Activated naive CD8-positive, alpha-beta T cell (primary cell): Measurements from ENCODE around the gene ACTN3.
"Not testable (repeated sequence)": the region's sequence is repeated elsewhere in the genome, so short reads cannot be mapped to it uniquely, and the experiment has no call there.

Source experiments
- H3K27ac Mint-ChIP-seq: one replicate; pipeline ENCODE4 v1.8.0; 2021; ENCODE audit warnings: mixed read lengths
- H3K27me3 Mint-ChIP-seq: one replicate; pipeline ENCODE4 v1.8.0; 2021; ENCODE audit warnings: mixed read lengths
- H3K36me3 Mint-ChIP-seq: one replicate; pipeline ENCODE4 v1.8.0; 2021; ENCODE audit warnings: mixed read lengths
- H3K4me1 Mint-ChIP-seq: one replicate; pipeline ENCODE4 v1.8.0; 2021; ENCODE audit warnings: low read depth, mixed read lengths
- H3K4me3 Mint-ChIP-seq: one replicate; pipeline ENCODE4 v1.8.0; 2021; ENCODE audit warnings: mild to moderate bottlenecking, mixed read lengths
- H3K9me3 Mint-ChIP-seq: one replicate; pipeline ENCODE4 v1.8.0; 2021; ENCODE audit warnings: low read depth, mixed read lengths

Gene ACTN3

DNA sequence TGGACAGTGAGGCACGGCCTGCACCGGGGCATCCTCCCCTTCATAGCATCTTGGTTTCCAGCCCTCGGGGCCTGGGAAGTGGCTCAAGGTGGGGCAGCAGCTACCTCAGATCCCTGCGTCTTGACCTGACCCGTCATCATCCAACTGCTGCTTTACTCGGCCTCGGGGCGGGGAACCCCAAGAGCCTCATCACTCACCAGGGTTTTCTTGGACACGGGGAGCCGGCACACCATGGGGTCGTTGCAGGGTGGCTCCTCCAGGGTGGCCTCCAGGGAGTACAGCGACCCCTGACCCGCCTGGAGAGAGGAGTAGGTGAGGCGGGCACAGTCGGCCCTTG, 21.1 kb downstream of the ACTN3 start:
- Mint-ChIP-seq H3K4me3 (peak overlapping the region; percentile 78), H3K27ac (no peak overlapping the region), H3K36me3 (no peaks in the 10 kb centered on the region), H3K4me1 (peaks cover 8% of the 10 kb centered on the region), H3K9me3 (no peaks in the 10 kb centered on the region), H3K27me3 (no peaks in the 10 kb centered on the region)

DNA sequence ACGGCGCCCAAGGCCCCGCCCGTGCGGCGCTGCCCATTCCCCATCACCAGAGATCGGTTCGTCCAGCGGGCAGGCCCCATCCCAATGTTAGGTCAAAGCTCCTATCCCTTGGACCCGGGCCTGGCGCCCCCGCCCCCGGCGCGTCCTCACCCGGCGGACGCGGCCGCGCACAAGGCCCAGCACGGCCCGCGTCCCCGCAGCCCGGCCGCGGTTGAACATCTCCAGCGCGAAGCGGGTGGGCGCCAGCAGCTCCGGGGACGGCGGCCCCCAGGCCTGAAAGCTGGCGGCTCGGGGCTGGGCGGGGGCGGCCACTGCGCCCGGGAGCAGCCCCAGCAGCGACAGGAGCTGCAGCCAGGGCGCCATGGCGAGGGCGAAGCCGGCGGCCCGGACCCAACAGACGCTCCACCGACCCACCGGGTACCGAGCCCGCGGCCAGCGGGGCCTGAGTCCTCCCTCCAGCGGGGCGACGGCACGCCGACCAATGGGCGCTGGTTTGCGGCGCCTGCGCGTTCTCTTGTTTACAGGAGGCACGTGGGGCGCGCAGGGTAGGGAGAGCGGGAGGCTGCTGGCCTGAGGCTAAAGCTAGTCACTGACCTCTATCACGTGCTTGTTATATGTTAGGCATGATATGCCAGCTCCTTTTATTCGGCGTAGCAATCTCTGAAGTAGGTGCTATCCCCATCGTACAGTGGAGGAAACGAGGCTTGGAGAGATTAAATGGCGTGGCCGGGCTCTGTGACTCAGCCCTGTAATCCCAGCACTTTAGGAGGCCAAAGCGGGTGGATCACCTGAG, 21.6 kb downstream of the ACTN3 start, which contains the start of gene CTSF:
Gene CTSF, minus strand, starts transcription at position 483 of the 793 bp plus-strand sequence. Its CDS starts 120 bp downstream, at position 363.
- H3K27ac Mint-ChIP-seq = peak within 1 kb of the TSS; percentile 85
- H3K27me3 Mint-ChIP-seq = no peaks in the 10 kb centered on the region
- no peaks in the 10 kb centered on the region for H3K36me3 Mint-ChIP-seq
- H3K9me3 Mint-ChIP-seq = no peaks in the 10 kb centered on the region
- peaks cover 8% of the 10 kb centered on the region for H3K4me1 Mint-ChIP-seq
- H3K4me3 Mint-ChIP-seq = peak within 1 kb of the TSS; percentile 83

DNA sequence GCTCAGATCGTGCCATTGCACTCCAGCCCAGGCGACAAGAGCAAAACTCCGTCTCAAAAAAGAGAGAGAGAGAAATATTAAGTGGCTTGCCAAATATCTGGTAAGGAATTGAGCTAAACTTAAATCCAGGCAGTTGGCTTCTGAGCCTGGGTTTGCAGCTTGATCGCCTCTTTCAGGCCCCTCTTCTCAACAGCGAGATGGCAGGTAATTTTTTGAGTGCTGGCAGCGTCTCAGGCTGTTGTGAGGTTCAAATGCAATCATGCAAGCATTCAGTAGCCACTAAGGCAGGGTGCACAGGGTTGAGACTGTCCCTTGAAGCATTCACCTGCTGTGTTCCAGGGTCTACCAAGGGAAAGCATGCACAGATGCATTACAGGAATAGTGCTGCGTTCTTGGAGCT, 22.4 kb downstream of the ACTN3 start:
- H3K27ac Mint-ChIP-seq = no peak overlapping the region
- H3K36me3 Mint-ChIP-seq = no peaks in the 10 kb centered on the region
- H3K27me3 Mint-ChIP-seq = no peaks in the 10 kb centered on the region
- peak overlapping the region; percentile 83 for H3K4me3 Mint-ChIP-seq
- H3K4me1 Mint-ChIP-seq = peaks cover 8% of the 10 kb centered on the region
- no peaks in the 10 kb centered on the region for H3K9me3 Mint-ChIP-seq

DNA sequence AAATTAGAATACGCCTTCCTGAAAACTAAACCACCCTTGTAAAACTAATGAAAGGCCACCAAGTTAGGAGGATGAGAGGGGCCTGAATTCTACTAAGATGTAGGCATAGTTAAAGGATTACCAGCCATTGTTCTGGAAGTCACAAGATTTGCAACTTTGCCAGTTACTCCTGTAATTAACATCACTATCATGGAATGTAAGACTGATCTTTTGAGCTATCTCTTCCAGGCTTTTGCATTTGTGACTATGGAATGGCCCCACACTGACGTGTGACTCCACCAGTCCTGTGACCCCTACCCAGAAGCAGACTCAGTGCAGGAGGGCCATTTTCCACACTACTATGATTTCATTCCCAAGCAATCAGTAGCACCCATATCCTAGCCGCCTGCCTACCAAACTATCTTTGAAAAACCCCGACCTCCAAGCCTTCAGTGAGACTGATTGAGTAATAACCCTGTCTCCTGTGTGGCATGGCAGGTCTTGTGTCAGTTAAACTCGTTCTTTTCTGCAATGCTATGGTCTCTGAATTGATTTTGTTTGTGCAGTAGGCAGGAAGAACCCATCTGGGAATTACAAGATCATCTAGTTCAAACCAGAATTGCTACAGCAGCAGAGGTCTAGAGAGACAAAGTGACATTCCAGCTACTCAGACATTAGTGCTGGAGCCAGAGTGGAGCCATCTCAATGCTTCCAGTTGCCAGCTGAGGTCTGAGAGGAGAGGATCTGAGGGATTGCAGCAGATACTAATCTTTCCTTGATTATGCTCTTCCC, 23.6 kb downstream of the ACTN3 start:
- no peaks in the 10 kb centered on the region for H3K27me3 Mint-ChIP-seq
- no peaks in the 10 kb centered on the region for H3K9me3 Mint-ChIP-seq
- peaks cover 8% of the 10 kb centered on the region for H3K4me1 Mint-ChIP-seq
- no peak overlapping the region for H3K4me3 Mint-ChIP-seq
- H3K36me3 Mint-ChIP-seq = no peaks in the 10 kb centered on the region
- no peak overlapping the region for H3K27ac Mint-ChIP-seq

DNA sequence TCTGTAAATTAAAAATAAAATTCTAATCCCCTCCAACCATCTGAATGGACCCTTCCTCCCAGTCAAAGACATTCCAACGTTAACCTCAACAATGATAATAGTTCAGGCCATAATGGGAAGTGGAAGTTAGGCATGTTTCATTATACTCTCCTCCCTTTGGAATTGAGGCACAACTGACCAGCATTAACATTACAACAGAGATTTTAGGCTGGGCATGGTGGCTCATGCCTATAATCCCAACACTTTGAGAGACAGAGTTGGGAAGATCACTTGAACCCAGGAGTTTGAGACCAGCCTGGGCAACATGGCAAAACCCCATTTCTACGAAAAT, 24.1 kb downstream of the ACTN3 start:
- Mint-ChIP-seq H3K36me3 (no peaks in the 10 kb centered on the region), H3K4me1 (peaks cover 8% of the 10 kb centered on the region), H3K9me3 (no peaks in the 10 kb centered on the region), H3K27ac (no peak overlapping the region), H3K4me3 (no peak overlapping the region), H3K27me3 (no peaks in the 10 kb centered on the region)

DNA sequence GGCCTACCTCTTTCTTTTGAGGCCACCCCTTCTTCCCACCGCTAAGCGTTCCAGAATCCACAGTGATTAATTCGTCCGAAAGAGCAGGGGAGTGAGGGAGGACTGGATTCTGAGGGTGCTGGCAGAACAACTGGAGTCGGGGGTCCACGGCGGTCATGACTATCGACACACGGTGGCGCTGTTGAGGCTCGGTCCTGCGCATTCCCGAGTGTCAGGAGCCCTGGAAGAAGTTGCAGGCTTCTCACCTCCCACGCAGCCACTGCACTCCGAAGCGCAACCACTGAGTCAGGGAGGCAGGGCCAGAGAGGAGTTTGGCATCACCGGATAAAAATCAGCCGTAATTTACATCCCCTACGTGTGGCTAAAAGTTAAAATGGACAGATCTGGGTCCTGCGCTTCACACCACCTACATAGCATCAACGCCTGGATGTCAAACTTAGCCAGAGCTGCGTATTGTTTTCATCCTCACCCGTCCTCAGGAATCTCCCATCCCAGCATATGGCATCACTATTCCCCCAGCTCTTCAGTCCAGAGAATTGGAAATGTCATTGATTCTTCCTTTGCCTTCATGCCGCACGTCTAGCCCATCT, 32.4 kb downstream of the ACTN3 start:
- H3K27ac Mint-ChIP-seq = no peak overlapping the region
- peaks cover 10% of the 10 kb centered on the region for H3K4me1 Mint-ChIP-seq
- H3K4me3 Mint-ChIP-seq = peak overlapping the region; percentile 30
- no peaks in the 10 kb centered on the region for H3K9me3 Mint-ChIP-seq
- H3K27me3 Mint-ChIP-seq = peaks cover 2% of the 10 kb centered on the region
- H3K36me3 Mint-ChIP-seq = peaks cover 2% of the 10 kb centered on the region

DNA sequence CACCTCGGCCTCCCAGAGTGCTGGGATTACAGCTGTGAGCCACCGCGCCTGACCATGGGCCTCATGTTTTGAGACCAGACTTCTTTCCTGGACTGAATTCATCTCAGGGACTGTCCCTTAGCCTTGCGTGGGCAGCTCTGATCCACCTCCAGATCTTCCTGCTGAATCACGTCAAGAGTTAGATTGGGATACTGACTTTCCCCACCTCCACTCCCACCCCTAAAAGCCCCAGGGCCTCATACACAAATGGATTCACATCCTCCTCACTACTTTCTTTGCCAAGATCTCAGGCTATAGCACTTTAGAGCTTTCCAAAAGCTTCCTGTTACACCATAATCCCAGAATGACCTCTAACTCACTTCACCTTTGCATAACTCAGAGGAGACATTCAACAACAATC, 34.1 kb downstream of the ACTN3 start:
- Mint-ChIP-seq H3K27ac (no peak overlapping the region), H3K4me3 (no peak overlapping the region), H3K9me3 (no peaks in the 10 kb centered on the region), H3K36me3 (peaks cover 2% of the 10 kb centered on the region), H3K4me1 (peaks cover 10% of the 10 kb centered on the region), H3K27me3 (peaks cover 2% of the 10 kb centered on the region)

DNA sequence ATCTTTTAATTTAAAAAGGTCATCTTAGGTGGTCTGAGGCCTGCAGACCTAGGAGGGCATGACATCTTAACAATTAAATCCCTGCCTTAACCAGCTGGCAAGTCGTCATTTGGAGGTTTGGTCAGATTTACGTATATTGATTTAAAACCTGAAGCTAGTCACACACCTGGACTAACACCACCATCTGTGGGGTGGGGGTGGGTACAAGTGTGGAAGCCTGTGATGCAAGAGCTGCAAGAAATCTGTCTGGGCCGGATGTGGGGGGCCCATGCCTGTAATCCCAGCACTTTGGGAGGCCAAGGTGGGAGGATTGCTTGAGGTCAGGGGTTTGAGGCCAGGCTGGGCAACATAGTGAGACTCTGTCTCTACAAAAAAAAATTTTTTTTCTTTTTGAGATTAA, 34.6 kb downstream of the ACTN3 start:
- H3K4me3 Mint-ChIP-seq = no peak overlapping the region
- H3K4me1 Mint-ChIP-seq = peaks cover 10% of the 10 kb centered on the region
- H3K27me3 Mint-ChIP-seq = peaks cover 2% of the 10 kb centered on the region
- no peak overlapping the region for H3K27ac Mint-ChIP-seq
- peaks cover 2% of the 10 kb centered on the region for H3K36me3 Mint-ChIP-seq
- no peaks in the 10 kb centered on the region for H3K9me3 Mint-ChIP-seq

DNA sequence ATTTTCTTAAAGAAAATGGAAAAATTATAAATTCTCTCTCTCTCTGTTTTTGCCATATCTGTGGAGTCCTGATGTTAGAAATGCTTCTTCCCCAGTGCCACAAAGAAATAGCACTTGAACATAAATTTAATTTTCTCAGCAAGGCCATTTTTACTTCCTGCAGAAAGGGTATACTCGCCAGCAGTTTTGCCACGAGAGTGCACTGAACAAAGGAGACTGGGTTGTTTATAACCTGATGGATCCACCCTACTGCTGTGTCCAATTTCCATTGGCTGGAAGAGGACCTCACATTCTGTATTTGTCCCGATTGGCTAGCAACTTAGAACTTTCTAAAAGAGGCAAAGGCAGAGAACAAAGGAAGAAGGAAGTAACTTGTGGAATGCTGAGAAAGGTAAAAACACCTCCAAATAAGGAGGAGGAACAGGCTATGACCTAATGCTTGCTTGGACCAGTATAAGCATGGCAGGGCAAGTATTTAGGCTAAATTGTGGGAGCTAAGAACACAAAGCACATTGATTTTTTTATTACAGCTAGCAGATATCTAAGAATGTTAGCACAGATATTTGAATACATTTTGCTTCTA, 36.0 kb downstream of the ACTN3 start:
- not testable (repeated sequence) for H3K36me3 Mint-ChIP-seq, H3K27me3 Mint-ChIP-seq, H3K27ac Mint-ChIP-seq, H3K9me3 Mint-ChIP-seq, H3K4me3 Mint-ChIP-seq, H3K4me1 Mint-ChIP-seq

DNA sequence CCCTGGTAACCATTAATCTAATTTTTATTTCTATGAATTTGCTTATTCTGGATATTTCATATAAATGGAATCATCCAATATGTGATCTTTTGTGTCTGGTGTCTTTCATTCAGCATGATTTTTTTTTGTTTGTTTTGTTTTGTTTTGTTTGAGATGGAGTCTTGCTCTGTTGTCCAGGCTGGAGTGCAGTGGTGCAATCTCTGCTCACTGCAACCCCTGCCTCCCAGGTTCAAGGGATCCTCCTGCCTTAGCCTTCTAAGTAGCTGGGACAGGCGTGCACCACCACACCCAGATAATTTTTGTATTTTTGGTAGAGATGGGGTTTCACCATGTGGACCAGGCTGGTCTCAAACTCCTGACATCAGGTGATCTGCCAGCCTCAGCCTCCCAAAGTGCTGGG, 38.7 kb downstream of the ACTN3 start:
- H3K36me3 Mint-ChIP-seq, H3K9me3 Mint-ChIP-seq, H3K4me1 Mint-ChIP-seq, H3K4me3 Mint-ChIP-seq, H3K27me3 Mint-ChIP-seq, H3K27ac Mint-ChIP-seq: not testable (repeated sequence)

DNA sequence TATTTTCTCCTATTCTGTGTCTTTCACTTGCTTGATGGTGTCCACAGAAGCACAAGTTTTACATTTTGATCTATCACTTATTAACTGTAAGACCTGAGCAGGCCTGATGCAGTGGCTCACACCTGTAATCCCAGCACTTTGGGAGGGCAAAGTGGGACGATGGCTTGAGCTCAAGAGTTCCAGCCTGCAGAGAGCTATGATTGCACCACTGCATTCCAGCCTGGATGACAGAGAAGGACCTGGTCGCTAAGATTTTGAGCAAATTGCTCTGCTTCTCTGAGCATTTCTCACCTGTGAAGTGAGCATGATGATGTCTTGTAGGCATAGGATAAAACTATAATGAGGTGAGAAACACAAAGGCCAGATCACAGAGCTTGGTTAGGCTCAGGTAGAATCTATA, 39.4 kb downstream of the ACTN3 start:
- no peaks in the 10 kb centered on the region for H3K4me1 Mint-ChIP-seq
- H3K36me3 Mint-ChIP-seq = peaks cover 2% of the 10 kb centered on the region
- H3K9me3 Mint-ChIP-seq = no peaks in the 10 kb centered on the region
- H3K27ac Mint-ChIP-seq = no peak overlapping the region
- H3K4me3 Mint-ChIP-seq = no peak overlapping the region
- H3K27me3 Mint-ChIP-seq = no peaks in the 10 kb centered on the region

DNA sequence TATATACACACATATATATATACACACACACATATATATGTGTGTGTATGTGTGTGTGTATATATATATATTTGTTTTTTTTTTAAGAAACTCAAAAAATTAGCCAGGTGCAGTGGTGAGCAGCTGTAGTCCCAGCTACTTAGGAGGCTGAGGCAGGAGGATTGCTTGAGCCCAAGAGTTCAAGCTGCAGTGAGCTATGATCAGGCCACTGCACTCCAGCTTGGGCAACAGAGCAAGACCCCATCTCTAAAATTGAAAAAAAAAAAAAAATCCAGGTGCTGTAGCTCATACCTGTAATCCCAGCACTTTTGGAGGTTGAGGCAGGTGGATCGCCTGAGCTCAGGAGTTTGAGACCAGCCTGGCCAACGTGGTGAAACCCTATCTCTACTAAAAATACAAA, 42.6 kb downstream of the ACTN3 start:
- not testable (repeated sequence) for H3K27ac Mint-ChIP-seq, H3K9me3 Mint-ChIP-seq, H3K27me3 Mint-ChIP-seq, H3K4me3 Mint-ChIP-seq, H3K36me3 Mint-ChIP-seq
- peaks cover 15% of the 10 kb centered on the region for H3K4me1 Mint-ChIP-seq

DNA sequence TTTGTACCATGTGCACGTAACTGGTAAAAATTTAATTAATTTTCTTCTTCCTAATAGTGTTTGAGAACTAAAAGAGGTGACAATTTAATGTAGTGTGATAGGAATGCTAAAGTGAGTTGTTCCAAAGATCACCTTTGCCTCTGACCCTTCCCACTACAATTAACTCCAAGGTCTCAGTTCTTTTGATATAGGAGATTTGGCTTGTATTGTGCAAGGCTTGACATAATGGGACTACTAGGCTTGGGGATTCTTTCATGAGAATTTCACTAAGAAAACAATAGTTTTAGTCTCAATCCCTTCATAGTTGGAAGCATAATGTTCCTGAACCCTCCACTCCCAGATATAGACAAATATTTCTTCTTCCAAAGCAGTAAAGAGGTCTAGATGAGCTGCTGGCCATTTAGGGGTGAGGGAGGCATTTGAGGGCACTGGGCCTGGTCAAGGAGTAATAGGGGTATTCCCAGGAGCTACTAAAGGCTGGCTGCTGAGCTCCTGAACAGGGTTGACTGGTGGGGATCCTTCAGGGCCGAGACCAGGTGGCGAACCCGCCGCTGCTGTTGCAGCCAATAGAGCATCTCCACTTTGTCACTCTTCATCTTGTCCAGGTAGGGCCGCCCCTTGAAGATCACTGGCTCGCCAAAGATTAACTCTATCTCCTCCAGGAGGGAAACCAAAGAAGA, 43.4 kb downstream of the ACTN3 start:
- H3K4me3 Mint-ChIP-seq = no peak overlapping the region
- H3K36me3 Mint-ChIP-seq = no peaks in the 10 kb centered on the region
- H3K27ac Mint-ChIP-seq = no peak overlapping the region
- peaks cover 24% of the 10 kb centered on the region for H3K4me1 Mint-ChIP-seq
- H3K27me3 Mint-ChIP-seq = no peaks in the 10 kb centered on the region
- no peaks in the 10 kb centered on the region for H3K9me3 Mint-ChIP-seq

DNA sequence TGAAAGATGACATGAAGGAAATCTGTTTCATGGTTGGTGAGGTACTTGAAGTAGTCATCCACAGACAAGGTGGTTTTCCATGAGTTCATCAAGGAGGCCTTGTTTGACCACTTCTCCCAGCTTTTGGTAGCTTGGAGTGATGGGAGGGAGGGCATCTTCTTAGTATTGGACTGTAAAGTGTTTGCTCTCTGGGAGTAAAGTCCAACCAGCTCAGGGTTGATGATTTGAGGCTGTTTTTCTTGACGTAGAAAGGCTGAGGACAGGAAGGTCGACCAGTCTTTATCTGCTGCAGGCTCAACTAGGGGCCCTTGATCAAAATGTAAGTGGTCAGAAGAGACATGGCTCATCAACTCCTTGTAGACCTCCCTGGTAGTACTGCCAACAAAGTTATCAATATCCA, 44.5 kb downstream of the ACTN3 start:
- no peaks in the 10 kb centered on the region for H3K27me3 Mint-ChIP-seq
- H3K4me1 Mint-ChIP-seq = peaks cover 33% of the 10 kb centered on the region
- H3K27ac Mint-ChIP-seq = no peak overlapping the region
- no peaks in the 10 kb centered on the region for H3K9me3 Mint-ChIP-seq
- no peaks in the 10 kb centered on the region for H3K36me3 Mint-ChIP-seq
- H3K4me3 Mint-ChIP-seq = no peak overlapping the region
